GM23338 (cell line): ENCODE results near the gene MCUB.

Experiments
- CREB1 ChIP-seq: fragments of 250-450 bp; sonication (Bioruptor Pico); IDR thresholded peaks from 2 replicates; pipeline ENCODE4 v1.5.0; 2020; ENCODE audit warnings: low read depth, mild to moderate bottlenecking, moderate library complexity
- CTCF ChIP-seq, 2 experiments: fragments of 200-600 bp in 1 of 2; sonication (generic) in 1 of 2; conservative IDR thresholded peaks; 2 replicates each; pipeline versions ENCODE4 v1.5.1 to v1.6.1; 2016 to 2017; ENCODE audit warnings: antibody characterized with exemption in 2 of 2, low read depth in 2 of 2, mild to moderate bottlenecking in 2 of 2, moderate library complexity in 1 of 2
- EZH2 ChIP-seq: fragments of 200-600 bp; sonication (generic); IDR thresholded peaks from one replicate; pipeline ENCODE4 v1.8.0; 2017; ENCODE audit warnings: antibody characterized with exemption, mild to moderate bottlenecking, low read depth; ENCODE audit not compliant: unreplicated experiment
- EZH2phosphoT487 ChIP-seq: fragments of 200-600 bp; sonication (generic); IDR thresholded peaks from one replicate; pipeline ENCODE4 v1.8.1; 2018; ENCODE audit warnings: antibody characterized with exemption; ENCODE audit not compliant: unreplicated experiment
- POLR2AphosphoS5 ChIP-seq: IDR thresholded peaks from 2 replicates; pipeline ENCODE4 v1.6.1; 2016; ENCODE audit warnings: antibody characterized with exemption, low read depth
- REST ChIP-seq: IDR thresholded peaks from one replicate; pipeline ENCODE4 v1.6.1; 2018; ENCODE audit warnings: antibody characterized with exemption; ENCODE audit not compliant: unreplicated experiment
- TF ChIP-seq, protein P1 (sequence below): IDR thresholded peaks from 2 replicates; pipeline ENCODE4 v1.6.1; 2016; ENCODE audit warnings: antibody characterized with exemption

DNA sequence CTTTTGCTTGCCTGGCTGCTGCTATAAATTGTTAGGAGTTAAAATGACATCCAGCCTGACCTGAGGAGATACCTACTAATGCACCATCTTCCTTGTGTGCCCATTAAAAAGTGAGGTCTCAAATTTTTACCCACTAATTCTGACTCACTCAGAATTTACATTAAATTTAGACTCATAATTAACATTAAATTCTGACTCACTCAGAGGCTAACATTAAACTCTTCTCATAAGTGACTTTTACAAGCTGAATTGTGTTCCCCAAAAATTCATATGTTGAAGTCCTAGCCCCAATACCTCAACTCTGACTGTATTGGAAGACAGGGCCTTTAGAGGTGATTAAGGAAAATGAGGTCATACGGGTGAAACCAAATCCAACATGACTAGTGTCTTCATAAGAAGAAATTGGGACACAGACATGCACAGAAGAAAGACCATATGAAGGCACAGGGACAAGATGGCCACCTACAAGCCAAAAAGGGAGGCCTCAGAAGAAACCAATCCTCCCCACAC is 131.4 kb downstream of the MCUB start:
- TF ChIP-seq CREB1 (CRISPR knock-in tag) (no peak), EZH2 (no peak), CTCF (conservative IDR thresholded peaks at IDR 0.05; ENCODE audit: low read depth in 2 of 2) (no peak), REST (no peak), POLR2AphosphoS5 (no peak), EZH2phosphoT487 (no peak)
- TF ChIP-seq, protein P1, sequence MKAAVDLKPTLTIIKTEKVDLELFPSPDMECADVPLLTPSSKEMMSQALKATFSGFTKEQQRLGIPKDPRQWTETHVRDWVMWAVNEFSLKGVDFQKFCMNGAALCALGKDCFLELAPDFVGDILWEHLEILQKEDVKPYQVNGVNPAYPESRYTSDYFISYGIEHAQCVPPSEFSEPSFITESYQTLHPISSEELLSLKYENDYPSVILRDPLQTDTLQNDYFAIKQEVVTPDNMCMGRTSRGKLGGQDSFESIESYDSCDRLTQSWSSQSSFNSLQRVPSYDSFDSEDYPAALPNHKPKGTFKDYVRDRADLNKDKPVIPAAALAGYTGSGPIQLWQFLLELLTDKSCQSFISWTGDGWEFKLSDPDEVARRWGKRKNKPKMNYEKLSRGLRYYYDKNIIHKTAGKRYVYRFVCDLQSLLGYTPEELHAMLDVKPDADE = no peak
